Lower lobe of right lung (tissue), 2 donors: ENCODE measurements around the gene CTSW. TPM values are rescaled to one million over a fixed set of nuclear protein-coding genes. Genes with fewer than 3 reads are reported as not detected.
A peak's percentile ranks its signal among the peaks of the same experiment; 100 is the strongest.
"Not testable (repeated sequence)": the region's sequence is repeated elsewhere in the genome, so short reads cannot be mapped to it uniquely, and the experiment has no call there.

Source experiments
- ATAC-seq, 2 donors: fragments of 200-7000 bp; cut with Tn5 transposase; one replicate each; pipeline ENCODE4 v1.9.1; 2020 to 2022; ENCODE audit warnings: mild to moderate bottlenecking in 2 of 2, moderate library complexity in 2 of 2
- DNase-seq: peaks from one replicate; pipeline ENCODE4 v3.0.0-alpha.2; 2020
- H3K27ac ChIP-seq: fragments of 200-600 bp; one replicate; pipeline ENCODE4 v1.8.0; 2022
- H3K27me3 ChIP-seq: fragments of 200-600 bp; one replicate; pipeline ENCODE4 v1.8.0; 2022; ENCODE audit warnings: low read depth
- H3K36me3 ChIP-seq: fragments of 200-600 bp; one replicate; pipeline ENCODE4 v1.8.0; 2022; ENCODE audit warnings: mild to moderate bottlenecking
- H3K4me1 ChIP-seq: fragments of 200-600 bp; one replicate; pipeline ENCODE4 v1.8.0; 2022
- H3K4me3 ChIP-seq: fragments of 200-600 bp; one replicate; pipeline ENCODE4 v1.8.0; 2022; ENCODE audit warnings: mild to moderate bottlenecking
- H3K9me3 ChIP-seq: fragments of 200-600 bp; one replicate; pipeline ENCODE4 v1.8.0; 2022
- intact Hi-C: fragments of 100-400 bp; cut with DNase I; formaldehyde crosslinking; loops from one replicate; pipeline ENCODE4 v1.11.0; 2022
- total RNA-seq: library from RNA; stranded (reverse); fragmentation: NEBNext Ultra II Directional; extraction: Animal tissue kit (Norgen Biotek cat#: 25700); gene quantifications from one replicate; pipeline ENCODE4 v1.2.1, GENCODE V29; 2021
- TF ChIP-seq, protein P1 (sequence below): fragments of 200-600 bp; IDR thresholded peaks from one replicate; pipeline ENCODE4 v1.8.0; 2022; ENCODE audit warnings: antibody characterized with exemption, mild to moderate bottlenecking
- donor health status: DM: no; HTN: yes; CAD: no; lungs with severe emphysema.

Gene CTSW
- total RNA-seq, 1 donor from 2014 or later = 20.6 TPM

DNA sequence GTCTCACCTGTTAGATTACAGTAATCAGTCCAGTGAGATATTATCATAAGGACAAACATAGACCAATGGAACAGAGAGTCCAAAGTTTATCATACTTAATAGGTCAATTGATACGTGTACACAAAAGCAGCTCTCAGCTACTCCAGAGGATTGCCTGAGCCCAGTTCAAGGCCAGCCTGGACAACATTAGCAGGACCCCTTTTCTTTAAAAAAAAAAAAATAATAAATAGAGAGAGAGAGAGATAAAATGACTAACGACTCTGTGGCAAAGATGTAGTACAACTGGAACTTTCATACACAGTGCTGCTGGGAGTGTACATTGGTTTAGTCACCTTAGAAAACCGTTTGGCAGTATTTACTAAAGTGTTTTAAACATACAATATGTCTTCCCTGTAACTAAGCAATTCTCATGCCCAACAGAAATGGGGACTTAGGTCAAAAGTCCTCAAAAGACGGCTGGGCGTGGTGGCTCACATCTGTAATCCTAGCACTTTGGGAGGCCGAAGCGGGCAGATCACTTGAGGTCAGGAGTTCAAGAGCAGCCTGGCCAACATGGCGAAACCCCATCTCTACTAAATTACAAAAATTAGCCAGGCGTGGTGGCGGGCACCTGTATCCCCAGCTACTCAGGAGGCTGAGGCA is 35.3 kb upstream of the CTSW start:
- Histone ChIP-seq H3K9me3 (no peaks in the 10 kb centered on the region), H3K4me1 (no peaks in the 10 kb centered on the region), H3K36me3 (no peaks in the 10 kb centered on the region), H3K4me3 (no peak overlapping the region), H3K27ac (no peak overlapping the region), H3K27me3 (no peaks in the 10 kb centered on the region)
- TF ChIP-seq, protein P1, sequence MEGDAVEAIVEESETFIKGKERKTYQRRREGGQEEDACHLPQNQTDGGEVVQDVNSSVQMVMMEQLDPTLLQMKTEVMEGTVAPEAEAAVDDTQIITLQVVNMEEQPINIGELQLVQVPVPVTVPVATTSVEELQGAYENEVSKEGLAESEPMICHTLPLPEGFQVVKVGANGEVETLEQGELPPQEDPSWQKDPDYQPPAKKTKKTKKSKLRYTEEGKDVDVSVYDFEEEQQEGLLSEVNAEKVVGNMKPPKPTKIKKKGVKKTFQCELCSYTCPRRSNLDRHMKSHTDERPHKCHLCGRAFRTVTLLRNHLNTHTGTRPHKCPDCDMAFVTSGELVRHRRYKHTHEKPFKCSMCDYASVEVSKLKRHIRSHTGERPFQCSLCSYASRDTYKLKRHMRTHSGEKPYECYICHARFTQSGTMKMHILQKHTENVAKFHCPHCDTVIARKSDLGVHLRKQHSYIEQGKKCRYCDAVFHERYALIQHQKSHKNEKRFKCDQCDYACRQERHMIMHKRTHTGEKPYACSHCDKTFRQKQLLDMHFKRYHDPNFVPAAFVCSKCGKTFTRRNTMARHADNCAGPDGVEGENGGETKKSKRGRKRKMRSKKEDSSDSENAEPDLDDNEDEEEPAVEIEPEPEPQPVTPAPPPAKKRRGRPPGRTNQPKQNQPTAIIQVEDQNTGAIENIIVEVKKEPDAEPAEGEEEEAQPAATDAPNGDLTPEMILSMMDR = no peak
- DNase-seq = no peak
- intact Hi-C loops = no loop called here
- no peak for ATAC-seq

DNA sequence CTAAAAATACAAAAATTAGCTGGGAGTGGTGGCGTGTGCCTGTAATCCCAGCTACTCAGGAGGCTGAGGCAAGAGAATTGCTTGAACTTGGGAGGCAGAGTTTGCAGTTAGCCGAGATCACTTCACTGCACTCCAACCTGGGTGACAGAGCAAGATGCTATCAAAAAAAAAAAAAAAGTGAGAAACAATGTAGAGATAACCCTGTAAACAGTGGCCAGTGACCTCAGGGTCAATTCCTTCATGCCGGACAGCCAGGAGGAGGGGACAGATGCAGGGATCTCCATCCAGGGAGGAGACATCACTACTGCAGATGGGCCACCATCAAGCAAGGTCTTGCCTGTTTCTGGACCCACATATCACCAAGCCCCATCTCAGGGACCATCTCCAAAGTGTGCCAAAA is 31.9 kb upstream of the CTSW start:
- Histone ChIP-seq H3K27ac (no peak overlapping the region), H3K36me3 (peaks cover 13% of the 10 kb centered on the region), H3K9me3 (peaks cover 3% of the 10 kb centered on the region), H3K4me1 (no peaks in the 10 kb centered on the region), H3K4me3 (no peak overlapping the region), H3K27me3 (no peaks in the 10 kb centered on the region)
- ATAC-seq (no peak), DNase-seq (no peak)
- intact Hi-C loops = no loop called here
- TF ChIP-seq, protein P1 = no peak

DNA sequence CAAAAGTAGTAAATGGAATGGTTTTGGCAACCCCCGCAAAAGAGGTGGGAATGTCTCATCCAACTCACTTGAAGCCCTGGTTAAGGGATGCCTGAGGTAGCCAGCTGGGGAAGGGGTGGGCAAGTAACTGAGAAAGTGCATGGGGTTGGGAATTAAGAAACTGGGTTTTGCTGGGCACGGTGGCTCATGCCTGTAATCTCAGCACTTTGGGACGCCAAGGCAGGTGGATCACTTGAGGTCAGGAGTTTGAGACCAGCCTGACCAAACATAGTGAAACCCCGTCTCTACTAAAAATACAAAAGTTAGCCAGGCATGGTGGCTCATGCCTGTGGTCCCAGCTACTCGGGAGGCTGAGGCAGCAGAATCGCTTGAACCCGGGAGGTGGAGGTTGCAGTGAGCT is 30.9 kb upstream of the CTSW start:
- not testable (repeated sequence) for H3K27ac ChIP-seq
- peaks cover 22% of the 10 kb centered on the region for H3K36me3 ChIP-seq

DNA sequence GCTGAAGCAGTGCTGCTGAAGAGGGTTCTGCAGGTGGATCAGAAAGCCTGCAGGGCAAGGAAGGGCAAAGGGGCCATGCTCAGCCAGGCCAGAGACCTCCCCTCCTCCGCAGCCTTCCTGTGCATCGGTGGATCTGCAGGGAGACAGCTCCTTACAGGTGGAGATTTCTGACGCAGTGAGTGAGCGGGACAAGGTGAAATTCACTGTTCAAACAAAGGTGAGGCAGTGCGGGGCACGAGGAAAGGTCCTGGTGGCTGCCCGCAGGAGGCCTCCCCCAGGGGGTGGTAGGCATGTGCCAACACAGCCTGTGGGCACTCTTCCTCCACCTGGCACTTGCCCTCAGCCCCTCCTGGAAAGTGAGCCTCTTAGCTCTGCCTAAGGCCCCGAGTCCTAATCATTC is 30.3 kb upstream of the CTSW start:
- DNase-seq (no peak), ATAC-seq (peak in 1 of 2 donors; percentile 13)
- Histone ChIP-seq H3K27me3 (no peaks in the 10 kb centered on the region), H3K9me3 (peaks cover 3% of the 10 kb centered on the region), H3K4me1 (no peaks in the 10 kb centered on the region), H3K4me3 (no peak overlapping the region), H3K36me3 (peaks cover 29% of the 10 kb centered on the region), H3K27ac (no peak overlapping the region)
- intact Hi-C loops = no loop called here
- TF ChIP-seq, protein P1 = no peak

More for the DNA sequence above, 30.9 kb upstream of the CTSW start:
- H3K27me3 ChIP-seq, DNase-seq, H3K9me3 ChIP-seq, H3K4me3 ChIP-seq, H3K4me1 ChIP-seq, ATAC-seq, intact Hi-C loops: not testable (repeated sequence)

DNA sequence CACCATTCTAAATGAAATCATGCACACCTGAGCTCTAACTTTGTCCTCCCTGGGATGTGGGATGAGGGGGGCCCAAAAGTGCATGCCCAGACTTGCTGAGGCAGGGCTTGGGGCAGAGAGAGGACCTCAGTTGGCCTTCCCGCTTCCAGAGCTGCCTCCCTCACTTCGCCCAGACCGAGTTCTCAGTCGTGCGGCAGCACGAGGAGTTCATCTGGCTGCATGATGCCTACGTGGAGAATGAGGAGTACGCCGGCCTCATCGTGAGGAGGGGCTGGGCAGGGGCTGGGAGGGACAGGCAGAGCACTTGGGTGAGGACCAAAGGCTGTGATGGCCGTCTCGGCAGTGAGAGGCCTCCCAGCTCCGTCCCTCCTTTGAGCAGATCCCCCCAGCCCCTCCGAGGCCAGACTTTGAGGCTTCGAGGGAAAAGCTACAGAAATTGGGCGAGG is 29.8 kb upstream of the CTSW start:
- intact Hi-C loops = no loop called here
- DNase-seq = no peak
- no peaks in the 10 kb centered on the region for H3K4me1 ChIP-seq
- TF ChIP-seq, protein P1 = no peak
- no peak overlapping the region for H3K4me3 ChIP-seq
- H3K27me3 ChIP-seq = no peaks in the 10 kb centered on the region
- peaks cover 3% of the 10 kb centered on the region for H3K9me3 ChIP-seq
- peaks cover 33% of the 10 kb centered on the region for H3K36me3 ChIP-seq
- no peak overlapping the region for H3K27ac ChIP-seq
- ATAC-seq = no peak

DNA sequence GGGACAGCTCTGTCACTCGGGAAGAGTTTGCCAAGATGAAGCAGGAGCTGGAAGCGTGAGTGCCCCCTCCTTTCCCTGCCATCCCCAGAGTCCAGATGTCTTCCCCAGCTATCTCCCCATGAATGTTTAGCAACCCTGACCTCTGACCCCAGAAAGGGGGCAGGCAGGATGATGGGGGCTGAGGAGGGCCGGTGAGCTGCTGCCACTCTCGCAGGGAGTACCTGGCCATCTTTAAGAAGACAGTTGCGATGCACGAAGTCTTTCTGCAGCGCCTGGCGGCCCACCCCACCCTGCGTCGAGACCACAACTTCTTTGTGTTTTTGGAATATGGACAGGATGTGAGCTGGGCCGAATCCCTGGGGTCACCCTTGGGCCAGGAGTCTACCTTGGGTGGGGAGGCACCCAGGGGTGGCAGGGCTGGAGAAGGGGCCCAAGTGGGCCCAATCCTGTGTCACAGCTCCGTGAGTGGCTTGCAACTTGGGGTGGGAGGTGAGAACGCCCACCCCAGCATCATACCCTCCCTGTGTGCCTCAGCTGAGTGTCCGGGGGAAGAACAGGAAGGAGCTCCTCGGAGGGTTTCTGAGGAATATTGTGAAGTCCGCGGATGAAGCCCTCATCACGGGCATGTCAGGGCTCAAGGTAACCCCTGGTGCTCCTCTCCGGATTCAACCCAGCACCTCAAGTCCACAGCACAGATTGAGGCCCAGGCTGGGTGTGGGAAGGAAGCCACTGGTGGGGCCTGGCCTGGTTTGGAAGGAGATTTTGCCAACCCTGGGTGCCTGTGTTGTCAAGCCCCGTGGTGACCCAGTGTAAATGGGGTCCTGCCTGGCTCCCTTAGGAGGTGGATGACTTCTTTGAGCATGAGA is 29.2 kb upstream of the CTSW start:
- TF ChIP-seq, protein P1 = no peak
- no peak overlapping the region for H3K4me3 ChIP-seq
- peak; percentile 3 to 25 for ATAC-seq
- peaks cover 3% of the 10 kb centered on the region for H3K9me3 ChIP-seq
- intact Hi-C loops = no loop called here
- H3K4me1 ChIP-seq = peaks cover 4% of the 10 kb centered on the region
- no peaks in the 10 kb centered on the region for H3K27me3 ChIP-seq
- H3K27ac ChIP-seq = no peak overlapping the region
- peaks cover 40% of the 10 kb centered on the region for H3K36me3 ChIP-seq
- DNase-seq = no peak
